Adrenal gland (tissue), 12 donors: ENCODE results near the gene TRABD2A. TPM values are rescaled to one million over a fixed set of nuclear protein-coding genes. Genes with fewer than 3 reads are reported as not detected.

ENCODE experiments used
- DNase-seq, 7 donors: peaks; one replicate each; pipeline ENCODE4 v3.0.0-alpha.2; 2019 to 2020
- H3K27ac ChIP-seq, 5 donors: fragments of 200-600 bp; sonication (generic) in 4 of 5; 1 replicate in 3 of 5; 2 replicates in 2 of 5; pipeline versions ENCODE4 v1.5.1 to v1.8.0; 2016 to 2020; ENCODE audit warnings: mild to moderate bottlenecking in 1 of 5
- H3K27me3 ChIP-seq: fragments of 200-600 bp; 2 replicates; pipeline ENCODE4 v1.8.0; 2021
- H3K36me3 ChIP-seq, 2 donors: fragments of 200-600 bp; replicated peaks in 1 of 2; 1 replicate in 1 of 2; 2 replicates in 1 of 2; pipeline versions ENCODE4 v1.5.1 to v1.8.0; 2018 to 2022
- H3K4me1 ChIP-seq, 2 donors: fragments of 200-600 bp; replicated peaks in 1 of 2; 1 replicate in 1 of 2; 2 replicates in 1 of 2; pipeline versions ENCODE4 v1.5.1 to v1.8.0; 2018 to 2021
- H3K4me3 ChIP-seq, 4 donors: fragments of 200-600 bp; sonication (generic) in 3 of 4; one replicate each; pipeline ENCODE4 v1.5.1; 2016 to 2018
- H3K9me3 ChIP-seq, 3 donors: fragments of 200-600 bp; sonication (generic) in 1 of 3; replicated peaks in 1 of 3; 1 replicate in 2 of 3; 2 replicates in 1 of 3; pipeline versions ENCODE4 v1.5.1 to v1.8.0; 2016 to 2021
- CTCF ChIP-seq, 6 experiments: fragments of 450-650 bp in 4 of 6; fragments of 200-600 bp in 2 of 6; sonication (generic) in 1 of 6; IDR thresholded peaks; 1 replicate in 5 of 6; 2 replicates in 1 of 6; pipeline versions ENCODE4 v1.5.1 to v1.8.0; 2016 to 2021; ENCODE audit warnings: antibody characterized with exemption in 6 of 6, mild to moderate bottlenecking in 2 of 6, moderate library complexity in 1 of 6
- POLR2A ChIP-seq, 2 donors: fragments of 450-650 bp; IDR thresholded peaks; one replicate each; pipeline ENCODE4 v1.6.1; 2017; ENCODE audit warnings: antibody characterized with exemption in 2 of 2, mild to moderate bottlenecking in 2 of 2, moderate library complexity in 1 of 2
- WGBS, 4 donors: extraction: QIAGEN DNeasy Blood & Tissue Kit in 2 of 4; methylation state at CpG; one replicate each; pipeline versions ENCODE4 v1.1.5 to v1.1.7; 2013 to 2017; 5-methylcytosine and 5-hydroxymethylcytosine counted together
- intact Hi-C, 2 donors: fragments of 100-400 bp; cut with DNase I; formaldehyde crosslinking; loops; one replicate each; pipeline versions ENCODE4 v1.14.1 to v1.15.0; 2022 to 2023
- polyA plus RNA-seq, 3 donors: library from polyadenylated mRNA; stranded (reverse); fragments of 200-250 nt in 2 of 3; fragments of 350-450 nt in 1 of 3; fragmentation: Illumina TruSeq in 1 of 3; extraction: RNeasy Lipid Tissue Mini Kit (QIAGEN cat#74804) in 1 of 3; gene quantifications; one replicate each; pipeline ENCODE4 v1.2.3, GENCODE V29; 2013 to 2014
- total RNA-seq, 9 donors: library from RNA; depleted of rRNA in 4 of 9; stranded (reverse); fragments of >200 nt in 4 of 9; fragments of 120-200 nt in 1 of 9; fragmentation: NEBNext Ultra II Directional in 1 of 9; extraction: Animal tissue kit (Norgen Biotek cat#: 25700) in 1 of 9; gene quantifications; one replicate each; pipeline versions ENCODE4 v1.1.0 to v1.2.4, GENCODE V29; 2013 to 2023
- donor health status: healthy with polysubstance abuse.
- donor health status: Bipolar disorder and iron deficiency.
- donor health status: DM: yes; HTN: yes; CAD: no.
- donor health status: DM: no; HTN: no; CAD: no.
- donor health status: DM: no; HTN: no; CAD: no.
- donor health status: DM: yes; HTN: yes; CAD: no.

TRABD2A gene
- total and polyA plus RNA-seq, 12 donors = 0.28 to 2.4 (median 0.69) TPM; not detected in 1

GRCh38 chr2:84856787-84857186, 24.1 kb downstream of the TRABD2A start:
- no peak overlapping the region for H3K27ac ChIP-seq
- intact Hi-C loops = no loop called here
- DNase-seq = peak in 1 of 7 donors; percentile 23
- TF ChIP-seq CTCF (IDR thresholded peaks at IDR 0.05) = no peak
- no peak for TF ChIP-seq POLR2A (IDR thresholded peaks at IDR 0.05)
- no peaks in the 10 kb centered on the region for H3K27me3 ChIP-seq
- H3K36me3 ChIP-seq = no peaks in the 10 kb centered on the region
- 71 to 74% (median 72%) methylated on average over 6 of the region's 6 CpGs for WGBS, 4 donors
- H3K4me3 ChIP-seq = no peak overlapping the region
- no peaks in the 10 kb centered on the region for H3K9me3 ChIP-seq
- H3K4me1 ChIP-seq = no peaks in the 10 kb centered on the region

DNA sequence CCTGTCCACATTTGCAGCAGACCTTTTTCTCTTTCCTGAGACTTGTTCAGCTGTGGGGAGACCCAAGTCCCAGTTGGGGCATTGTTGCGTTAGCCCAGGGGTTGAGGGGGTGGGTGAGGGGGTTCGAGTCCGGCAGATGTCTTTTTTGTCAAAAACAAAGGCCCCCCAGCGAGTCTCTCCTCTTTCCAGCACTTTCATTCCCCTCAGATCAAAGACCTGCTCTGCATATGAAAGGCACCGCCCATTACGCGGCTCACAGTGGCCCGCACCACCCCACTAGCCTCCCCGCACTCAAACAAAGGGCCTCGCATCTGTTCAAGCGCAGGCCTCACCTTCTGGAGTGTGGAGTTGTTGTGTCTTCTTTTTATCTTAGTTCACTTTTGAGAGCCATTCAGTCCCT, 25.2 kb downstream of the TRABD2A start:
- intact Hi-C loops = no loop called here
- TF ChIP-seq POLR2A (IDR thresholded peaks at IDR 0.05) = no peak
- no peak for TF ChIP-seq CTCF (IDR thresholded peaks at IDR 0.05)
- 18 to 37% (median 27%) methylated on average over 11 of the region's 11 CpGs for WGBS, 4 donors

GRCh38 chr2:84854850-84855249, 26.0 kb downstream of the TRABD2A start:
- H3K36me3 ChIP-seq = no peaks in the 10 kb centered on the region
- intact Hi-C loops = no loop called here
- TF ChIP-seq POLR2A (IDR thresholded peaks at IDR 0.05) = no peak
- TF ChIP-seq CTCF (IDR thresholded peaks at IDR 0.05) = no peak
- no peak overlapping the region for H3K27ac ChIP-seq
- no peaks in the 10 kb centered on the region for H3K27me3 ChIP-seq
- H3K9me3 ChIP-seq = no peaks in the 10 kb centered on the region
- DNase-seq = no peak
- no peaks in the 10 kb centered on the region for H3K4me1 ChIP-seq
- H3K4me3 ChIP-seq = no peak overlapping the region
- 56 to 66% (median 60%) methylated on average over 4 of the region's 4 CpGs for WGBS, 4 donors

More for the DNA sequence above, 25.2 kb downstream of the TRABD2A start:
- DNase-seq = peak in 1 of 7 donors; percentile 17
- Histone ChIP-seq H3K4me3 (no peak overlapping the region), H3K27ac (no peak overlapping the region), H3K36me3 (no peaks in the 10 kb centered on the region), H3K9me3 (no peaks in the 10 kb centered on the region), H3K27me3 (no peaks in the 10 kb centered on the region), H3K4me1 (no peaks in the 10 kb centered on the region)

DNA sequence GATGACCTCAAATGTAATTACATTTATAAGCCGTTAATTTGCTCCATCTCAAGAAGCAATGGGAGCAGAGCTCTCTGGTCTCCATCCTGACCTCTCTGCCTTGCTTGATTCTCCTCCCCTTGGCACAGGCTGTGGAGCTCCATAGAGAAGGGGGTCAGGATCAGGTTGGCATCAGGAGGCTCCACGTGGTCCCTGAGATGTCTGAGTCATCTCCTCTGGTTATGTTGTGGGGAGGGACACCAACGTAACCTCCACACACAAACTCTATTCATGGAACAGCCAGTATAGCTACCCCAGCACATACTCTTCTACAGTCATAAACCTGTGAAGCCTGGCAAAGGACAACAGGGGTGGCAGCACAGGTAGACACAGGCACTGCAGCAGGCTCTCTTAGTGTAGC, 29.0 kb downstream of the TRABD2A start:
- peak in 1 of 7 donors; percentile 7 for DNase-seq
- no peak overlapping the region for H3K27ac ChIP-seq
- 62 to 85% (median 71%) methylated on average over 2 to 3 of the region's 3 CpGs for WGBS, 4 donors
- no peaks in the 10 kb centered on the region for H3K4me1 ChIP-seq
- TF ChIP-seq CTCF (IDR thresholded peaks at IDR 0.05) (no peak), POLR2A (IDR thresholded peaks at IDR 0.05) (no peak)
- intact Hi-C loops = no loop called here
- H3K36me3 ChIP-seq = no peaks in the 10 kb centered on the region
- no peaks in the 10 kb centered on the region for H3K27me3 ChIP-seq
- no peaks in the 10 kb centered on the region for H3K9me3 ChIP-seq
- H3K4me3 ChIP-seq = no peak overlapping the region
